HFFc6 (cell line): Measurements from ENCODE around the gene CCL24. TPM values are rescaled to one million over a fixed set of nuclear protein-coding genes. Genes with fewer than 3 reads are reported as not detected.
"Not testable (repeated sequence)": the region's sequence is repeated elsewhere in the genome, so short reads cannot be mapped to it uniquely, and the experiment has no call there.

ENCODE experiments used
- DNase-seq: peaks from one replicate; pipeline ENCODE4 v3.0.0-alpha.2; 2018
- H3K27ac Mint-ChIP-seq: 2 replicates; pipeline ENCODE4 v1.8.0; 2020; ENCODE audit warnings: mild to moderate bottlenecking, mixed read lengths
- H3K27me3 Mint-ChIP-seq: 2 replicates; pipeline ENCODE4 v1.8.0; 2021; ENCODE audit warnings: mild to moderate bottlenecking, moderate library complexity, mixed read lengths; ENCODE audit not compliant: insufficient read depth
- H3K36me3 Mint-ChIP-seq: 2 replicates; pipeline ENCODE4 v1.8.0; 2021; ENCODE audit warnings: low read depth, mixed read lengths
- H3K4me1 Mint-ChIP-seq: 2 replicates; pipeline ENCODE4 v1.8.0; 2020; ENCODE audit warnings: low read depth, mixed read lengths
- H3K4me3 Mint-ChIP-seq: 2 replicates; pipeline ENCODE4 v1.8.0; 2020; ENCODE audit warnings: mild to moderate bottlenecking, moderate library complexity, mixed read lengths
- H3K9me3 Mint-ChIP-seq: 2 replicates; pipeline ENCODE4 v1.8.0; 2020; ENCODE audit warnings: mild to moderate bottlenecking, mixed read lengths
- CTCF ChIP-seq: fragments of 200-600 bp; sonication (generic); IDR thresholded peaks from 2 replicates; pipeline ENCODE4 v1.5.0; 2021; ENCODE audit warnings: antibody characterized with exemption, mild to moderate bottlenecking
- total RNA-seq, 6 experiments: library from RNA; stranded (reverse); fragmentation: NEBNext Ultra II Directional; extraction: Animal tissue kit (Norgen Biotek cat#: 25700); gene quantifications; 2 replicates in 1 of 6; 3 replicates in 5 of 6; pipeline ENCODE4 v1.2.3, GENCODE V29; 2021

CCL24 gene
- total RNA-seq, 6 experiments from 2014 or later = not detected

GRCh38 chr7:75830978-75831377, 17.4 kb upstream of the CCL24 start:
- peaks cover 25% of the 10 kb centered on the region for H3K27me3 Mint-ChIP-seq
- no peaks in the 10 kb centered on the region for H3K9me3 Mint-ChIP-seq

GRCh38 chr7:75829656-75830055, 16.1 kb upstream of the CCL24 start:
- H3K27me3 Mint-ChIP-seq = peaks cover 17% of the 10 kb centered on the region
- DNase-seq = peak; percentile 73
- peaks cover 19% of the 10 kb centered on the region for H3K4me1 Mint-ChIP-seq
- not testable (repeated sequence) for H3K4me3 Mint-ChIP-seq, H3K36me3 Mint-ChIP-seq, H3K9me3 Mint-ChIP-seq
- H3K27ac Mint-ChIP-seq = peak overlapping the region; percentile 29; the same call in 1 of the 2 replicates

More at GRCh38 chr7:75830978-75831377, 17.4 kb upstream of the CCL24 start:
- Mint-ChIP-seq H3K27ac (no peak overlapping the region), H3K4me3 (no peak overlapping the region), H3K36me3 (no peaks in the 10 kb centered on the region), H3K4me1 (peaks cover 19% of the 10 kb centered on the region)
- no peak for TF ChIP-seq CTCF
- DNase-seq = no peak

GRCh38 chr7:75823198-75823910, 9.7 kb upstream of the CCL24 start:
- TF ChIP-seq CTCF = no peak
- H3K27me3 Mint-ChIP-seq = peaks cover 45% of the 10 kb centered on the region
- H3K4me3 Mint-ChIP-seq = no peak overlapping the region
- no peaks in the 10 kb centered on the region for H3K36me3 Mint-ChIP-seq
- DNase-seq = no peak
- H3K9me3 Mint-ChIP-seq = no peaks in the 10 kb centered on the region; the same call in 1 of the 2 replicates
- H3K27ac Mint-ChIP-seq = no peak overlapping the region
- no peaks in the 10 kb centered on the region for H3K4me1 Mint-ChIP-seq

GRCh38 chr7:75820688-75821087, 7.1 kb upstream of the CCL24 start:
- no peak overlapping the region for H3K4me3 Mint-ChIP-seq
- no peaks in the 10 kb centered on the region; the same call in 1 of the 2 replicates for H3K9me3 Mint-ChIP-seq
- peaks cover 38% of the 10 kb centered on the region for H3K27me3 Mint-ChIP-seq
- DNase-seq = no peak
- no peak overlapping the region for H3K27ac Mint-ChIP-seq
- no peak for TF ChIP-seq CTCF
- no peaks in the 10 kb centered on the region for H3K4me1 Mint-ChIP-seq
- H3K36me3 Mint-ChIP-seq = no peaks in the 10 kb centered on the region

GRCh38 chr7:75819711-75820110, 6.1 kb upstream of the CCL24 start:
- H3K27me3 Mint-ChIP-seq = peaks cover 41% of the 10 kb centered on the region
- H3K4me3 Mint-ChIP-seq = no peak overlapping the region
- DNase-seq = no peak
- H3K9me3 Mint-ChIP-seq = no peaks in the 10 kb centered on the region; the same call in 1 of the 2 replicates
- H3K27ac Mint-ChIP-seq = no peak overlapping the region
- no peaks in the 10 kb centered on the region for H3K36me3 Mint-ChIP-seq
- peaks cover 2% of the 10 kb centered on the region for H3K4me1 Mint-ChIP-seq
- no peak for TF ChIP-seq CTCF

GRCh38 chr7:75818472-75818871, 4.9 kb upstream of the CCL24 start:
- DNase-seq = no peak
- no peak overlapping the region for H3K27ac Mint-ChIP-seq
- TF ChIP-seq CTCF = no peak
- H3K9me3 Mint-ChIP-seq = no peaks in the 10 kb centered on the region; the same call in 1 of the 2 replicates
- H3K36me3 Mint-ChIP-seq = no peaks in the 10 kb centered on the region
- peaks cover 31% of the 10 kb centered on the region for H3K27me3 Mint-ChIP-seq
- no peak overlapping the region for H3K4me3 Mint-ChIP-seq
- peaks cover 11% of the 10 kb centered on the region for H3K4me1 Mint-ChIP-seq
